Endothelial cell of umbilical vein (primary cell): ENCODE data around the gene WDR86.

ENCODE experiments used
- CTCF ChIP-seq, 2 donors: IDR thresholded peaks; 1 replicate in 1 of 2; 2 replicates in 1 of 2; pipeline ENCODE4 v1.5.1; 2011; ENCODE audit warnings: low read length in 2 of 2, mild to moderate bottlenecking in 2 of 2, moderate library complexity in 2 of 2, control low read depth in 1 of 2, inconsistent platforms in 1 of 2, low read depth in 1 of 2; ENCODE audit not compliant: insufficient read depth in 1 of 2; ENCODE audit errors: extremely low read depth in 1 of 2
- EZH2 ChIP-seq: IDR thresholded peaks from 2 replicates; pipeline ENCODE4 v1.6.1; 2012; ENCODE audit warnings: borderline replicate concordance, low read depth, mild to moderate bottlenecking, moderate library complexity, low read length, inconsistent platforms; ENCODE audit not compliant: severe bottlenecking
- MAX ChIP-seq: IDR thresholded peaks from 2 replicates; pipeline ENCODE4 v1.6.1; 2011; ENCODE audit not compliant: insufficient read depth, insufficient read length
- MYC ChIP-seq: IDR thresholded peaks from one replicate; pipeline ENCODE4 v1.6.1; 2011; ENCODE audit warnings: mild to moderate bottlenecking, low read depth, low read length
- POLR2A ChIP-seq: IDR thresholded peaks from 2 replicates; pipeline ENCODE4 v1.6.1; 2012; ENCODE audit warnings: low read depth, mild to moderate bottlenecking, control low read depth, low read length

DNA sequence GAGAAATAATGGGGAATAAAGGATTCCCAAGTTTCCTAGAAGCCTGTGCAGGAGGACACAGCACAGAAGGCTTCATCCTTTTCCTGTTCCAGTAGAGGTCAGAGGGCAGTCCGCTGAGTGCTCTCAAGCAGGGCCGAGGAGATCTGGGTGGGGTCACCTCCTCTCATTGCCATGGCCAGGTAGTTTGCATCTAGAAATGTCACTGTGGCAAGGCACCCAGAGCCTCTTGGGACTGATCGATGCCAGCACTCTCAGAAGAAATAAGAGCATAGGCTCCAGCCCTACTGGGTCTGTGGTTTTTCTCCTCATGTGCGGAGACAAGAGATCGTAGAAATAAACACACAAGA is 60.4 kb downstream of the WDR86 start:
- no peak for TF ChIP-seq CTCF (IDR thresholded peaks at IDR 0.05; ENCODE audit: extremely low read depth in 1 of 2, insufficient read depth in 1 of 2, low read depth in 1 of 2, low read length in 2 of 2)
- no peak for TF ChIP-seq MAX
- no peak for TF ChIP-seq POLR2A
- no peak for TF ChIP-seq MYC
- TF ChIP-seq EZH2: no peak
